ENCODE data around the gene CKS1B.

DNA sequence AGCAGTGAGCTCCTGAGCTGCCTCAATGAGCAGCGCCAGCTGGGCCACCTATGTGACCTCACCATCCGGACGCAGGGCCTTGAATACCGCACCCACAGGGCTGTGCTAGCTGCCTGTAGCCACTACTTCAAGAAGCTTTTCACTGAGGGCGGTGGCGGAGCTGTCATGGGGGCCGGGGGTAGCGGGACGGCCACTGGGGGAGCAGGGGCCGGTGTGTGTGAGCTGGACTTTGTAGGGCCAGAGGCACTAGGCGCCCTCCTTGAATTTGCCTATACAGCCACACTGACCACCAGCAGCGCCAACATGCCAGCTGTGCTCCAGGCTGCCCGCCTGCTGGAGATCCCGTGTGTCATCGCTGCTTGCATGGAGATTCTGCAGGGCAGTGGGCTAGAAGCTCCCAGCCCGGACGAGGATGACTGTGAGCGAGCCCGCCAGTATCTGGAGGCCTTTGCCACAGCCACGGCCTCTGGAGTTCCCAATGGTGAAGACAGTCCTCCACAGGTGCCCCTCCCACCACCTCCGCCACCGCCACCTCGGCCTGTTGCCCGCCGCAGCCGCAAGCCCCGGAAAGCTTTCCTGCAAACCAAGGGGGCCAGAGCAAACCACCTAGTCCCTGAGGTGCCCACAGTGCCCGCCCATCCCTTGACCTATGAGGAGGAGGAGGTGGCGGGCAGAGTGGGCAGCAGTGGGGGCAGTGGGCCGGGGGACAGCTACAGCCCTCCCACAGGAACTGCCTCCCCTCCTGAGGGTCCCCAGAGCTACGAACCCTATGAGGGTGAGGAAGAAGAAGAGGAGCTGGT lies 40.4 kb downstream of the CKS1B start:
- TF ChIP-seq, protein P1, sequence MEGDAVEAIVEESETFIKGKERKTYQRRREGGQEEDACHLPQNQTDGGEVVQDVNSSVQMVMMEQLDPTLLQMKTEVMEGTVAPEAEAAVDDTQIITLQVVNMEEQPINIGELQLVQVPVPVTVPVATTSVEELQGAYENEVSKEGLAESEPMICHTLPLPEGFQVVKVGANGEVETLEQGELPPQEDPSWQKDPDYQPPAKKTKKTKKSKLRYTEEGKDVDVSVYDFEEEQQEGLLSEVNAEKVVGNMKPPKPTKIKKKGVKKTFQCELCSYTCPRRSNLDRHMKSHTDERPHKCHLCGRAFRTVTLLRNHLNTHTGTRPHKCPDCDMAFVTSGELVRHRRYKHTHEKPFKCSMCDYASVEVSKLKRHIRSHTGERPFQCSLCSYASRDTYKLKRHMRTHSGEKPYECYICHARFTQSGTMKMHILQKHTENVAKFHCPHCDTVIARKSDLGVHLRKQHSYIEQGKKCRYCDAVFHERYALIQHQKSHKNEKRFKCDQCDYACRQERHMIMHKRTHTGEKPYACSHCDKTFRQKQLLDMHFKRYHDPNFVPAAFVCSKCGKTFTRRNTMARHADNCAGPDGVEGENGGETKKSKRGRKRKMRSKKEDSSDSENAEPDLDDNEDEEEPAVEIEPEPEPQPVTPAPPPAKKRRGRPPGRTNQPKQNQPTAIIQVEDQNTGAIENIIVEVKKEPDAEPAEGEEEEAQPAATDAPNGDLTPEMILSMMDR (IDR thresholded peaks at IDR 0.05 in 4 of 5, conservative IDR thresholded peaks at IDR 0.05 in 1 of 5), result no peak
- TF ChIP-seq POLR2A (IDR thresholded peaks at IDR 0.05), result no peak

Data from gastrocnemius medialis (tissue), 4 donors.